ENCODE data around the gene SEMA3F.

The SEMA3F gene

GRCh38 chr3:50124800-50125178 lies 30.3 kb upstream of the SEMA3F start:
- DNase-seq (ENCODE audit: low read depth) = no peak
- no peak overlapping the region for H3K4me3 ChIP-seq (replicated peaks; ENCODE audit: low read depth, low read length)
- TF ChIP-seq CTCF (IDR thresholded peaks at IDR 0.05; ENCODE audit: low read length, missing control alignments) = no peak

- TF ChIP-seq CTCF (IDR thresholded peaks at IDR 0.05; ENCODE audit: low read length, missing control alignments) = no peak
- no peak for DNase-seq (ENCODE audit: low read depth)
- no peak overlapping the region for H3K4me3 ChIP-seq (replicated peaks; ENCODE audit: low read depth, low read length)
Observed at GRCh38 chr3:50125541-50126286, 29.4 kb upstream of the SEMA3F start.

- no peak for TF ChIP-seq CTCF (IDR thresholded peaks at IDR 0.05; ENCODE audit: low read length, missing control alignments)
- peak; percentile 70 for DNase-seq (ENCODE audit: low read depth)
- H3K4me3 ChIP-seq (replicated peaks; ENCODE audit: low read depth, low read length) = no peak overlapping the region
Observed at GRCh38 chr3:50126287-50127211, 28.6 kb upstream of the SEMA3F start.

GRCh38 chr3:50127251-50127691 lies 27.9 kb upstream of the SEMA3F start:
- no peak for DNase-seq (ENCODE audit: low read depth)
- TF ChIP-seq CTCF (IDR thresholded peaks at IDR 0.05; ENCODE audit: low read length, missing control alignments) = no peak
- H3K4me3 ChIP-seq (replicated peaks; ENCODE audit: low read depth, low read length) = no peak overlapping the region

- no peak overlapping the region for H3K4me3 ChIP-seq (replicated peaks; ENCODE audit: low read depth, low read length)
- no peak for TF ChIP-seq CTCF (IDR thresholded peaks at IDR 0.05; ENCODE audit: low read length, missing control alignments)
Observed at GRCh38 chr3:50128001-50128400, 27.1 kb upstream of the SEMA3F start.

GRCh38 chr3:50130436-50130835 lies 24.7 kb upstream of the SEMA3F start:
- DNase-seq (ENCODE audit: low read depth) = no peak
- no peak for TF ChIP-seq CTCF (IDR thresholded peaks at IDR 0.05; ENCODE audit: low read length, missing control alignments)
- H3K4me3 ChIP-seq (replicated peaks; ENCODE audit: low read depth, low read length) = no peak overlapping the region

More at GRCh38 chr3:50128001-50128400, 27.1 kb upstream of the SEMA3F start:
- no peak for DNase-seq (ENCODE audit: low read depth)

Data from fibroblast of pulmonary artery (primary cell).